ENCODE results near the gene MIOX. TPM values are rescaled to one million over a fixed set of nuclear protein-coding genes. Genes with fewer than 3 reads are reported as not detected.

The MIOX gene
- total and polyA plus RNA-seq, 9 of the 15 experiments (the other 6 are each of a cell fraction or from before 2014, with no cell fraction given) = 0.08 TPM; not detected in 8

DNA sequence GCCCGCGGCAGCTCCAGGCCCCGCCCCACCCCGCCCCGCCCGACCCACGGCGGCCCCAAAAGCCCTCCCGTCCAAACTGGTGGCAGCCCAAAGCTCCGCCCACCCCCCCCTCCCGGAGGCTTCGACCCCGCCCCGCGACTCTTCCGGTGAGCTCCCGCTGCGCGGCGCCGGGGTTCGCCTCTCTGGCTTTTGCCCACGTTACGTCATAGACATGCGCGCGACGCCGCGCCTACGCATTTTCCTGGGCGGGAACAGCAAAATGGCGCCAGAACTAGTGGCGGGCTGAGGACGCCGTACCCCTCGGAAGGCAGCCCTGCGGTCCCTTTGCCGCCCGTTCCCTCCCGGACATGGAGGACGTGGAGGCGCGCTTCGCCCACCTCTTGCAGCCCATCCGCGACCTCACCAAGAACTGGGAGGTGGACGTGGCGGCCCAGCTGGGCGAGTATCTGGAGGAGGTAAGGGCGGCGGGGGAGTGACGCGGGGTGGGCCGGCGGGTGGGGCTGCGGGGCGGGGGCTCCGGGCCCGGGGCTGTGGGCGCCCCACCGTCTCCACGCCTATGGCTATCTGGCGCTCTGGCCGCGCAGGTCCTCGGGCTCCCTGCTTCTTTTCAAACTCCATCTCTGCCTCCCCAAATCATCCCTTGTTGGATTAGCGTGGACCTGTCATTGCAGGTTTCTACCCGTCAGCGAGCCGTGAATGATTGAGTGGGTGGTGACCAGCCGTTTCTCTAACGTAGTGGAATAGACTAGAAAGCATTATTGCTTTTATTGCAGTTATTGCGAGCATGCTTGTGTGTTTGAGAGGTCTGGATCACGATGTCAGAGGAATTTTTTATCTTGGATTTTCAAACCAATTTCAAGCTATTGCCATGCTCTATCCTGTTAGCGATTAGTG is 21.6 kb downstream of the MIOX start, which contains the start of gene NCAPH2 (continued):
- TF ChIP-seq, protein P1, sequence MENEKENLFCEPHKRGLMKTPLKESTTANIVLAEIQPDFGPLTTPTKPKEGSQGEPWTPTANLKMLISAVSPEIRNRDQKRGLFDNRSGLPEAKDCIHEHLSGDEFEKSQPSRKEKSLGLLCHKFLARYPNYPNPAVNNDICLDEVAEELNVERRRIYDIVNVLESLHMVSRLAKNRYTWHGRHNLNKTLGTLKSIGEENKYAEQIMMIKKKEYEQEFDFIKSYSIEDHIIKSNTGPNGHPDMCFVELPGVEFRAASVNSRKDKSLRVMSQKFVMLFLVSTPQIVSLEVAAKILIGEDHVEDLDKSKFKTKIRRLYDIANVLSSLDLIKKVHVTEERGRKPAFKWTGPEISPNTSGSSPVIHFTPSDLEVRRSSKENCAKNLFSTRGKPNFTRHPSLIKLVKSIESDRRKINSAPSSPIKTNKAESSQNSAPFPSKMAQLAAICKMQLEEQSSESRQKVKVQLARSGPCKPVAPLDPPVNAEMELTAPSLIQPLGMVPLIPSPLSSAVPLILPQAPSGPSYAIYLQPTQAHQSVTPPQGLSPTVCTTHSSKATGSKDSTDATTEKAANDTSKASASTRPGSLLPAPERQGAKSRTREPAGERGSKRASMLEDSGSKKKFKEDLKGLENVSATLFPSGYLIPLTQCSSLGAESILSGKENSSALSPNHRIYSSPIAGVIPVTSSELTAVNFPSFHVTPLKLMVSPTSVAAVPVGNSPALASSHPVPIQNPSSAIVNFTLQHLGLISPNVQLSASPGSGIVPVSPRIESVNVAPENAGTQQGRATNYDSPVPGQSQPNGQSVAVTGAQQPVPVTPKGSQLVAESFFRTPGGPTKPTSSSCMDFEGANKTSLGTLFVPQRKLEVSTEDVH (IDR thresholded peaks at IDR 0.05; ENCODE audit: low read depth, partially characterized antibody) = peak; percentile 89
- TF ChIP-seq SRF (CRISPR knock-in tag; IDR thresholded peaks at IDR 0.05) = no peak
- TF ChIP-seq KAT7 (CRISPR knock-in tag; IDR thresholded peaks at IDR 0.05; ENCODE audit: borderline replicate concordance) = no peak
- no peak for TF ChIP-seq EWSR1 (IDR thresholded peaks at IDR 0.05; ENCODE audit: borderline replicate concordance, low read depth, partially characterized antibody)
- TF ChIP-seq HMGN3 (IDR thresholded peaks at IDR 0.05; ENCODE audit: borderline replicate concordance, extremely low read depth, insufficient read length, low read depth, low read length) = peak; percentile 38
- TF ChIP-seq ILF3 (IDR thresholded peaks at IDR 0.05; ENCODE audit: borderline replicate concordance) = no peak
- TF ChIP-seq ZNF57 (CRISPR knock-in tag; IDR thresholded peaks at IDR 0.05) = no peak
- TF ChIP-seq, protein P2, sequence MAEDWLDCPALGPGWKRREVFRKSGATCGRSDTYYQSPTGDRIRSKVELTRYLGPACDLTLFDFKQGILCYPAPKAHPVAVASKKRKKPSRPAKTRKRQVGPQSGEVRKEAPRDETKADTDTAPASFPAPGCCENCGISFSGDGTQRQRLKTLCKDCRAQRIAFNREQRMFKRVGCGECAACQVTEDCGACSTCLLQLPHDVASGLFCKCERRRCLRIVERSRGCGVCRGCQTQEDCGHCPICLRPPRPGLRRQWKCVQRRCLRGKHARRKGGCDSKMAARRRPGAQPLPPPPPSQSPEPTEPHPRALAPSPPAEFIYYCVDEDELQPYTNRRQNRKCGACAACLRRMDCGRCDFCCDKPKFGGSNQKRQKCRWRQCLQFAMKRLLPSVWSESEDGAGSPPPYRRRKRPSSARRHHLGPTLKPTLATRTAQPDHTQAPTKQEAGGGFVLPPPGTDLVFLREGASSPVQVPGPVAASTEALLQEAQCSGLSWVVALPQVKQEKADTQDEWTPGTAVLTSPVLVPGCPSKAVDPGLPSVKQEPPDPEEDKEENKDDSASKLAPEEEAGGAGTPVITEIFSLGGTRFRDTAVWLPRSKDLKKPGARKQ (CRISPR knock-in tag; IDR thresholded peaks at IDR 0.05) = no peak
- no peak for TF ChIP-seq MEF2A (IDR thresholded peaks at IDR 0.05; ENCODE audit: control insufficient read depth, low read depth, low read length)
- TF ChIP-seq NRF1 (conservative IDR thresholded peaks at IDR 0.05 in 1 of 2, IDR thresholded peaks at IDR 0.05 in 1 of 2) = peak; percentile 86 to 89
- TF ChIP-seq ZNF507 (tag; conservative IDR thresholded peaks at IDR 0.05) = no peak
- peak; percentile 24 for TF ChIP-seq CEBPG (CRISPR knock-in tag; IDR thresholded peaks at IDR 0.05)
- TF ChIP-seq CEBPG (tag; conservative IDR thresholded peaks at IDR 0.05 in 1 of 2, IDR thresholded peaks at IDR 0.05 in 1 of 2) = peak in 1 of 2 experiments; percentile 43; a peak in 1 of 4 replicates
- peak in 1 of 2 experiments; percentile 86; a peak in 2 of 4 replicates for TF ChIP-seq HDAC1 (IDR thresholded peaks at IDR 0.05)
- TF ChIP-seq, protein P3, sequence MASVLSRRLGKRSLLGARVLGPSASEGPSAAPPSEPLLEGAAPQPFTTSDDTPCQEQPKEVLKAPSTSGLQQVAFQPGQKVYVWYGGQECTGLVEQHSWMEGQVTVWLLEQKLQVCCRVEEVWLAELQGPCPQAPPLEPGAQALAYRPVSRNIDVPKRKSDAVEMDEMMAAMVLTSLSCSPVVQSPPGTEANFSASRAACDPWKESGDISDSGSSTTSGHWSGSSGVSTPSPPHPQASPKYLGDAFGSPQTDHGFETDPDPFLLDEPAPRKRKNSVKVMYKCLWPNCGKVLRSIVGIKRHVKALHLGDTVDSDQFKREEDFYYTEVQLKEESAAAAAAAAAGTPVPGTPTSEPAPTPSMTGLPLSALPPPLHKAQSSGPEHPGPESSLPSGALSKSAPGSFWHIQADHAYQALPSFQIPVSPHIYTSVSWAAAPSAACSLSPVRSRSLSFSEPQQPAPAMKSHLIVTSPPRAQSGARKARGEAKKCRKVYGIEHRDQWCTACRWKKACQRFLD (CRISPR knock-in tag; IDR thresholded peaks at IDR 0.05) = no peak
- TF ChIP-seq CBFA2T3 (IDR thresholded peaks at IDR 0.05) = no peak
- no peak for TF ChIP-seq SMARCC2 (IDR thresholded peaks at IDR 0.05; ENCODE audit: low read depth)
- TF ChIP-seq, protein P4, sequence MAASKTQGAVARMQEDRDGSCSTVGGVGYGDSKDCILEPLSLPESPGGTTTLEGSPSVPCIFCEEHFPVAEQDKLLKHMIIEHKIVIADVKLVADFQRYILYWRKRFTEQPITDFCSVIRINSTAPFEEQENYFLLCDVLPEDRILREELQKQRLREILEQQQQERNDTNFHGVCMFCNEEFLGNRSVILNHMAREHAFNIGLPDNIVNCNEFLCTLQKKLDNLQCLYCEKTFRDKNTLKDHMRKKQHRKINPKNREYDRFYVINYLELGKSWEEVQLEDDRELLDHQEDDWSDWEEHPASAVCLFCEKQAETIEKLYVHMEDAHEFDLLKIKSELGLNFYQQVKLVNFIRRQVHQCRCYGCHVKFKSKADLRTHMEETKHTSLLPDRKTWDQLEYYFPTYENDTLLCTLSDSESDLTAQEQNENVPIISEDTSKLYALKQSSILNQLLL (CRISPR knock-in tag; IDR thresholded peaks at IDR 0.05; ENCODE audit: borderline replicate concordance) = no peak
- no peak for TF ChIP-seq RFX5 (IDR thresholded peaks at IDR 0.05; ENCODE audit: low read depth, low read length)
